ENCODE results near the gene GPR31.

The GPR31 gene

GRCh38 chr6:167129562-167129961 is 28.2 kb downstream of the GPR31 start:
- Histone ChIP-seq H3K27me3 (replicated peaks; ENCODE audit: insufficient read depth, low read length) (no peaks in the 10 kb centered on the region), H3K9me2 (replicated peaks; ENCODE audit: insufficient read depth, low read length) (no peaks in the 10 kb centered on the region), H3K36me3 (replicated peaks; ENCODE audit: insufficient read depth, low read length) (no peaks in the 10 kb centered on the region), H3K27ac (ENCODE audit: low read length) (no peak overlapping the region), H3F3A (ENCODE audit: insufficient read depth, low read length) (no peaks in the 10 kb centered on the region), H3K9ac (ENCODE audit: low read length) (no peak overlapping the region), H2AFZ (ENCODE audit: low read length) (no peak overlapping the region), H3K4me2 (ENCODE audit: low read depth, low read length) (no peak overlapping the region), H3K9me3 (replicated peaks; ENCODE audit: insufficient read depth, low read length) (no peaks in the 10 kb centered on the region), H3K79me2 (ENCODE audit: low read length) (no peaks in the 10 kb centered on the region), H3K4me1 (ENCODE audit: low read length) (no peaks in the 10 kb centered on the region), H3K4me3 (ENCODE audit: low read length) (no peak overlapping the region), H4K20me1 (ENCODE audit: insufficient read depth, low read length) (no peaks in the 10 kb centered on the region)
- no peak for DNase-seq
- TF ChIP-seq EZH2phosphoT487 (IDR thresholded peaks at IDR 0.05; ENCODE audit: low read length), result no peak
- TF ChIP-seq, protein P1, sequence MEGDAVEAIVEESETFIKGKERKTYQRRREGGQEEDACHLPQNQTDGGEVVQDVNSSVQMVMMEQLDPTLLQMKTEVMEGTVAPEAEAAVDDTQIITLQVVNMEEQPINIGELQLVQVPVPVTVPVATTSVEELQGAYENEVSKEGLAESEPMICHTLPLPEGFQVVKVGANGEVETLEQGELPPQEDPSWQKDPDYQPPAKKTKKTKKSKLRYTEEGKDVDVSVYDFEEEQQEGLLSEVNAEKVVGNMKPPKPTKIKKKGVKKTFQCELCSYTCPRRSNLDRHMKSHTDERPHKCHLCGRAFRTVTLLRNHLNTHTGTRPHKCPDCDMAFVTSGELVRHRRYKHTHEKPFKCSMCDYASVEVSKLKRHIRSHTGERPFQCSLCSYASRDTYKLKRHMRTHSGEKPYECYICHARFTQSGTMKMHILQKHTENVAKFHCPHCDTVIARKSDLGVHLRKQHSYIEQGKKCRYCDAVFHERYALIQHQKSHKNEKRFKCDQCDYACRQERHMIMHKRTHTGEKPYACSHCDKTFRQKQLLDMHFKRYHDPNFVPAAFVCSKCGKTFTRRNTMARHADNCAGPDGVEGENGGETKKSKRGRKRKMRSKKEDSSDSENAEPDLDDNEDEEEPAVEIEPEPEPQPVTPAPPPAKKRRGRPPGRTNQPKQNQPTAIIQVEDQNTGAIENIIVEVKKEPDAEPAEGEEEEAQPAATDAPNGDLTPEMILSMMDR (IDR thresholded peaks at IDR 0.05; ENCODE audit: low read length), result no peak
- no peak for TF ChIP-seq EZH2 (optimal IDR thresholded peaks at IDR 0.05; ENCODE audit: low read depth, low read length)

DNA sequence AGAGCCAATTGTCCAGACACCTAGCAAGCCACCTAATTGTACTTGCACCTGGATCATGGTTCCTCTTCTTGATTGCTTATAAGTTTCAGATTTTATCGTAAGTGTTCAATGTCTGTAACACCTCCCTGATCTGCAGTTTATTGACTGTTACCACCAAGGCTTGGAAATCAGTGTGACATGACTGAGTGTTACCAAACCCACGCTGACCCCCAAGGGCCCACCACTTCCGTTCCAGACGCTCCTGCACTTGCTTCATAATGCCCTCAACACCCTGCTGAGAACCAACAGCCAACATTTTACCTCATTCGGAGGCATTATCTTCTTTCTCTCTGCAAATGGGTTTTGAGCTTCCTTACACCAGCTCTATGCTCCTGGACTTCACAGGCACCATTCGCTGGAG is 28.6 kb downstream of the GPR31 start:
- Histone ChIP-seq H3K27me3 (replicated peaks; ENCODE audit: insufficient read depth, low read length) (no peaks in the 10 kb centered on the region), H3K79me2 (ENCODE audit: low read length) (no peaks in the 10 kb centered on the region), H3K4me3 (ENCODE audit: low read length) (no peak overlapping the region), H3K4me2 (ENCODE audit: low read depth, low read length) (no peak overlapping the region), H3K4me1 (ENCODE audit: low read length) (no peaks in the 10 kb centered on the region), H4K20me1 (ENCODE audit: insufficient read depth, low read length) (no peaks in the 10 kb centered on the region), H3K36me3 (replicated peaks; ENCODE audit: insufficient read depth, low read length) (no peaks in the 10 kb centered on the region), H3K27ac (ENCODE audit: low read length) (no peak overlapping the region), H3F3A (ENCODE audit: insufficient read depth, low read length) (no peaks in the 10 kb centered on the region), H3K9me3 (replicated peaks; ENCODE audit: insufficient read depth, low read length) (no peaks in the 10 kb centered on the region), H3K9me2 (replicated peaks; ENCODE audit: insufficient read depth, low read length) (no peaks in the 10 kb centered on the region), H2AFZ (ENCODE audit: low read length) (no peak overlapping the region), H3K9ac (ENCODE audit: low read length) (no peak overlapping the region)
- DNase-seq, result no peak
- no peak for TF ChIP-seq EZH2 (optimal IDR thresholded peaks at IDR 0.05; ENCODE audit: low read depth, low read length)
- TF ChIP-seq EZH2phosphoT487 (IDR thresholded peaks at IDR 0.05; ENCODE audit: low read length), result no peak
- TF ChIP-seq, protein P1 (IDR thresholded peaks at IDR 0.05; ENCODE audit: low read length), result no peak

DNA sequence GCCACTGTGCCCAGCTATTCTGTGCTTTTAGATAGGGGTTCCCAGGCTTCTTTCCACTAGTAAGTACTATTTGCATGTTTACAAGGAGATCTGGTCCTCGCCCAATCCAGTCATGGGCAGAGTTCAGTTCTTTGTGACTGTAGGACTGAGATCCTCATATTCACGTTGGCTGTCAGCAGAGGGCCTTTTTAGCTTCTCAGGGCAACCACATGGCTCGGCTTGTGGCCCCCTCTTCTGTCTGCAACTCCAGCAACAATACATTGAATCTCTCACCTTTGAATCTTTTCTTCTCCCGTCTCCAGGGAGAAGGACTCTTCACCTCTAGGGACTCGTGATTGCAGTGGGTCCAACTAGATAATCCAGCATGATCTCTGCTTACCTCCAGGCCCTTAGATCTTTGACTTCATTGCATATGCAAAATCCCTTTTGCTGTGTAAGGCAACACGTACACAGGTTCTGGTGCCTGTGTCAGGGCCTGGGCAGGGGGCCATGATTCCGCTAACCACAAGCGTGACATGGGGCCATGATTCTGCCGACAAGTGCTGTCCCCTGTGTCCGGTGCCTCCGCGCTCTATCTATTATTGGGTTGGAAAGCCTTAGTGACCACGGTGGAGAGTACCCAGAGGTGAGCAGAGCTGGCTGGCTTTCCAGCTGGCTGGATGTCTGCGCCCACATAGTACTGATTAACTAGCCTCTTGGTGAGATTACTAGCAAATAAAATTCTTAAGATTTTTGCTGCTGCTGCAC is 29.8 kb downstream of the GPR31 start:
- Histone ChIP-seq H3K4me1 (ENCODE audit: low read length) (no peaks in the 10 kb centered on the region), H3K27ac (ENCODE audit: low read length) (no peak overlapping the region), H3K36me3 (replicated peaks; ENCODE audit: insufficient read depth, low read length) (no peaks in the 10 kb centered on the region), H2AFZ (ENCODE audit: low read length) (no peak overlapping the region), H3K4me2 (ENCODE audit: low read depth, low read length) (no peak overlapping the region), H3K9me3 (replicated peaks; ENCODE audit: insufficient read depth, low read length) (no peaks in the 10 kb centered on the region), H4K20me1 (ENCODE audit: insufficient read depth, low read length) (no peaks in the 10 kb centered on the region), H3K9me2 (replicated peaks; ENCODE audit: insufficient read depth, low read length) (no peaks in the 10 kb centered on the region), H3K9ac (ENCODE audit: low read length) (no peak overlapping the region), H3F3A (ENCODE audit: insufficient read depth, low read length) (no peaks in the 10 kb centered on the region), H3K4me3 (ENCODE audit: low read length) (no peak overlapping the region), H3K27me3 (replicated peaks; ENCODE audit: insufficient read depth, low read length) (no peaks in the 10 kb centered on the region), H3K79me2 (ENCODE audit: low read length) (no peaks in the 10 kb centered on the region)
- DNase-seq, result no peak
- TF ChIP-seq, protein P1 (IDR thresholded peaks at IDR 0.05; ENCODE audit: low read length), result no peak
- TF ChIP-seq EZH2phosphoT487 (IDR thresholded peaks at IDR 0.05; ENCODE audit: low read length) (no peak), EZH2 (optimal IDR thresholded peaks at IDR 0.05; ENCODE audit: low read depth, low read length) (no peak)

Data from MM.1S (cell line).